Muscle layer of colon (tissue), 2 donors: ENCODE measurements around the gene MAP3K13.
"Not testable (repeated sequence)": the region's sequence is repeated elsewhere in the genome, so short reads cannot be mapped to it uniquely, and the experiment has no call there.

Experiments
- H3K27ac ChIP-seq: one replicate; pipeline ENCODE4 v1.7.0; 2013; ENCODE audit warnings: low read depth, mild to moderate bottlenecking, low read length, moderate library complexity
- H3K27me3 ChIP-seq, 2 donors: one replicate each; pipeline ENCODE4 v1.7.0; 2013; ENCODE audit warnings: low read length in 2 of 2, mild to moderate bottlenecking in 2 of 2; ENCODE audit not compliant: insufficient read depth in 2 of 2, control insufficient read depth in 1 of 2
- H3K36me3 ChIP-seq: one replicate; pipeline ENCODE4 v1.7.0; 2013; ENCODE audit warnings: mild to moderate bottlenecking, low read length; ENCODE audit not compliant: insufficient read depth
- H3K4me1 ChIP-seq: one replicate; pipeline ENCODE4 v1.7.0; 2013; ENCODE audit warnings: mild to moderate bottlenecking, low read length; ENCODE audit not compliant: insufficient read depth
- H3K4me3 ChIP-seq, 2 donors: one replicate each; pipeline ENCODE4 v1.7.0; 2013; ENCODE audit warnings: low read length in 2 of 2, low read depth in 1 of 2, mild to moderate bottlenecking in 1 of 2, moderate library complexity in 1 of 2
- H3K9ac ChIP-seq: one replicate; pipeline ENCODE4 v1.7.0; 2013; ENCODE audit warnings: low read length
- H3K9me3 ChIP-seq: one replicate; pipeline ENCODE4 v1.7.0; 2013; ENCODE audit warnings: mild to moderate bottlenecking, low read length
- donor health status: abdominal sarcoma.
- donor health status: Adenocarcinoma of cecum.

The MAP3K13 gene

GRCh38 chr3:185350841-185351240 lies 12.1 kb upstream of the MAP3K13 start:
- Histone ChIP-seq H3K9ac (no peak overlapping the region), H3K4me1 (no peaks in the 10 kb centered on the region), H3K9me3 (no peaks in the 10 kb centered on the region), H3K36me3 (no peaks in the 10 kb centered on the region), H3K27ac (no peak overlapping the region), H3K27me3 (no peaks in the 10 kb centered on the region), H3K4me3 (no peak overlapping the region)

- no peaks in the 10 kb centered on the region for H3K4me1 ChIP-seq
- no peaks in the 10 kb centered on the region for H3K9me3 ChIP-seq
- no peaks in the 10 kb centered on the region for H3K27me3 ChIP-seq
- H3K4me3 ChIP-seq, result no peak overlapping the region
- no peak overlapping the region for H3K27ac ChIP-seq
- H3K9ac ChIP-seq, result no peak overlapping the region
- H3K36me3 ChIP-seq, result no peaks in the 10 kb centered on the region
Measured at GRCh38 chr3:185351396-185351795, 11.5 kb upstream of the MAP3K13 start.

GRCh38 chr3:185353225-185353624 lies 9.7 kb upstream of the MAP3K13 start:
- no peaks in the 10 kb centered on the region for H3K9me3 ChIP-seq

GRCh38 chr3:185353823-185354614 lies 8.9 kb upstream of the MAP3K13 start:
- Histone ChIP-seq H3K4me1 (no peaks in the 10 kb centered on the region), H3K9ac (no peak overlapping the region), H3K27ac (no peak overlapping the region), H3K27me3 (no peaks in the 10 kb centered on the region), H3K9me3 (no peaks in the 10 kb centered on the region), H3K4me3 (no peak overlapping the region), H3K36me3 (no peaks in the 10 kb centered on the region)

More at GRCh38 chr3:185353225-185353624, 9.7 kb upstream of the MAP3K13 start:
- Histone ChIP-seq H3K9ac (no peak overlapping the region), H3K27me3 (no peaks in the 10 kb centered on the region), H3K4me3 (no peak overlapping the region), H3K27ac (no peak overlapping the region), H3K36me3 (no peaks in the 10 kb centered on the region), H3K4me1 (no peaks in the 10 kb centered on the region)

GRCh38 chr3:185356499-185356898 lies 6.4 kb upstream of the MAP3K13 start:
- H3K4me3 ChIP-seq, result no peak overlapping the region
- H3K4me1 ChIP-seq, result no peaks in the 10 kb centered on the region
- H3K36me3 ChIP-seq, result no peaks in the 10 kb centered on the region
- no peak overlapping the region for H3K27ac ChIP-seq
- H3K27me3 ChIP-seq, result no peaks in the 10 kb centered on the region
- no peak overlapping the region for H3K9ac ChIP-seq
- H3K9me3 ChIP-seq, result no peaks in the 10 kb centered on the region

- Histone ChIP-seq H3K36me3 (no peaks in the 10 kb centered on the region), H3K27ac (no peak overlapping the region), H3K4me1 (peaks cover under 1% of the 10 kb centered on the region), H3K4me3 (no peak overlapping the region), H3K9me3 (no peaks in the 10 kb centered on the region), H3K9ac (no peak overlapping the region), H3K27me3 (no peaks in the 10 kb centered on the region)
Measured at GRCh38 chr3:185361920-185362319, 1.0 kb upstream of the MAP3K13 start.

GRCh38 chr3:185363662-185364203 lies 797 bp downstream of the MAP3K13 start:
- no peaks in the 10 kb centered on the region for H3K36me3 ChIP-seq
- H3K9me3 ChIP-seq, result no peaks in the 10 kb centered on the region
- peak overlapping the region; percentile 70 for H3K27ac ChIP-seq
- no peaks in the 10 kb centered on the region for H3K27me3 ChIP-seq
- peak overlapping the region; percentile 69 to 90 for H3K4me3 ChIP-seq
- peak overlapping the region; percentile 11 for H3K9ac ChIP-seq
- peaks cover 5% of the 10 kb centered on the region for H3K4me1 ChIP-seq

GRCh38 chr3:185365291-185366073 lies 2.5 kb downstream of the MAP3K13 start:
- peak overlapping the region in 1 of 2 donors; percentile 18 for H3K4me3 ChIP-seq
- H3K27me3 ChIP-seq, result no peaks in the 10 kb centered on the region
- H3K9ac ChIP-seq, result no peak overlapping the region
- H3K27ac ChIP-seq, result no peak overlapping the region
- no peaks in the 10 kb centered on the region for H3K36me3 ChIP-seq
- no peaks in the 10 kb centered on the region for H3K9me3 ChIP-seq
- H3K4me1 ChIP-seq, result peaks cover 5% of the 10 kb centered on the region

GRCh38 chr3:185366074-185366335 lies 3.1 kb downstream of the MAP3K13 start:
- Histone ChIP-seq H3K27ac (no peak overlapping the region), H3K9ac (no peak overlapping the region), H3K4me1 (peaks cover 5% of the 10 kb centered on the region), H3K4me3 (no peak overlapping the region), H3K36me3 (no peaks in the 10 kb centered on the region), H3K9me3 (no peaks in the 10 kb centered on the region), H3K27me3 (no peaks in the 10 kb centered on the region)

GRCh38 chr3:185366913-185367312 lies 4.0 kb downstream of the MAP3K13 start:
- H3K9me3 ChIP-seq, result no peaks in the 10 kb centered on the region
- no peak overlapping the region for H3K4me3 ChIP-seq
- no peaks in the 10 kb centered on the region for H3K27me3 ChIP-seq
- H3K27ac ChIP-seq, result no peak overlapping the region
- H3K36me3 ChIP-seq, result no peaks in the 10 kb centered on the region
- H3K9ac ChIP-seq, result no peak overlapping the region
- H3K4me1 ChIP-seq, result peaks cover 5% of the 10 kb centered on the region

- not testable (repeated sequence) for H3K27ac ChIP-seq, H3K4me1 ChIP-seq, H3K9ac ChIP-seq, H3K27me3 ChIP-seq, H3K4me3 ChIP-seq, H3K9me3 ChIP-seq, H3K36me3 ChIP-seq
Measured at GRCh38 chr3:185370349-185370748, 7.4 kb downstream of the MAP3K13 start.
